ENCODE measurements around the gene ZFAND2A. TPM values are rescaled to one million over a fixed set of nuclear protein-coding genes. Genes with fewer than 3 reads are reported as not detected.
"Not testable (repeated sequence)": the region's sequence is repeated elsewhere in the genome, so short reads cannot be mapped to it uniquely, and the experiment has no call there.

The ZFAND2A gene, protein sequence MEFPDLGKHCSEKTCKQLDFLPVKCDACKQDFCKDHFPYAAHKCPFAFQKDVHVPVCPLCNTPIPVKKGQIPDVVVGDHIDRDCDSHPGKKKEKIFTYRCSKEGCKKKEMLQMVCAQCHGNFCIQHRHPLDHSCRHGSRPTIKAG
- 13.5 TPM for total RNA-seq

- ATAC-seq, result peak; percentile 99
Observed at GRCh38 chr7:1159891-1160669, at the start of gene ZFAND2A. TSS of gene ZFAND2A (minus strand) at chr7:1160196. CDS start at chr7:1158212, 1,984 bp downstream.

GRCh38 chr7:1209097-1209496 is 49.1 kb upstream of the ZFAND2A start:
- no peak for ATAC-seq

GRCh38 chr7:1205742-1206141 is 45.7 kb upstream of the ZFAND2A start:
- not testable (repeated sequence) for ATAC-seq

DNA sequence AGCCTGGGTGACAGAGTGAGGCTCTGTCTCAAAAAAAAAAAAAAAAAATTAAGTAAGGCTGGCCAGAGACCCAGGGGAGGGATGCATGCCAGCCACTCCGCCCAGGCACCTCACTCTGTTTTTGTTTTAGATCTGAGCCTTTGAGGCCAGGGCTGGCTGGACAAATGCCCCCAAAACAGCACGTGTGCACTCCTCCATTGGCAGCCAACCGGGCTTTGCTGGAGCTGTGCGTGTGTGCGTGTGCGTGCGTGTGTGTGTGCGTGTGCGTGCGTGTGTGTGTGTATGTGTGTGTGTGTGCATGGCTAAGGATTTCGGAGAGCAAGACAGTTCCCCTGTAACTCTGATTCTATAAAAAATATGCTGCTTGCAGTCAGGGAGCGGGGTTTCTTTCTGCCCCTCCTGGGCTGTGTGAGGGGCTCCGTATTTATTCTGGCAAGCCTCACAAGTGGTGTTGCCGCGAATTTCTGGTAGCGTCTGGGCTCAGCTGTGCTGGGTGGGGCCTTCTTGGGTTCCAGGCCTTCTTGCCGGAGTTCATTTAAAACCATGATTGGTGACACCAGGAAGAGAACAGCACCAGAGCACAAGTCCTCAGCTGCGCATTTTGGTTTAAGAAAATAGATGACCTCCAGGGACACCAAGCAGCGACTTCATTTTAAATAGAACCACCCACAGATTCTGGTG is 44.6 kb upstream of the ZFAND2A start:
- no peak for ATAC-seq

- not testable (repeated sequence) for ATAC-seq
Observed at GRCh38 chr7:1202914-1203313, 42.9 kb upstream of the ZFAND2A start.

GRCh38 chr7:1201916-1202315 is 41.9 kb upstream of the ZFAND2A start:
- ATAC-seq, result no peak

DNA sequence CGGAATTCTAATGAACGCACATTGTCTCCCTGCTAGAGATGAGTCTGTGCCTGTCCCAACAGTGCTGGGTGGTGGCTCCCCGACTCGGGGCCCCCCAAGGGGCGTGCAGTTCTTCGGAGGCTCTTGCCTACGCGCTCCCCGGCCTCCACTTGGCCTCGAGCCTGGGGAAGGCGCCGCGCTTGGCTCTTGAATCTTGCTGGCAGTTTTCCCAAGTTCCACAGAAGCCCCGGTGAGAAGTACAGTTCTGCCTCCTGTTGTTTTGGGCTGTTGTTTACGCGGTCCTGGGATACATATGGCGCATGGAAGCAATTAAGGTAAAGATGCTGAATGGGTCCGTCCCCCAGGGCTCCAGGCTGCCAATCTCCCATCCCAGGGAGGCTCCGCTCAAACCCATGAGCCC is 40.0 kb upstream of the ZFAND2A start:
- no peak for ATAC-seq

DNA sequence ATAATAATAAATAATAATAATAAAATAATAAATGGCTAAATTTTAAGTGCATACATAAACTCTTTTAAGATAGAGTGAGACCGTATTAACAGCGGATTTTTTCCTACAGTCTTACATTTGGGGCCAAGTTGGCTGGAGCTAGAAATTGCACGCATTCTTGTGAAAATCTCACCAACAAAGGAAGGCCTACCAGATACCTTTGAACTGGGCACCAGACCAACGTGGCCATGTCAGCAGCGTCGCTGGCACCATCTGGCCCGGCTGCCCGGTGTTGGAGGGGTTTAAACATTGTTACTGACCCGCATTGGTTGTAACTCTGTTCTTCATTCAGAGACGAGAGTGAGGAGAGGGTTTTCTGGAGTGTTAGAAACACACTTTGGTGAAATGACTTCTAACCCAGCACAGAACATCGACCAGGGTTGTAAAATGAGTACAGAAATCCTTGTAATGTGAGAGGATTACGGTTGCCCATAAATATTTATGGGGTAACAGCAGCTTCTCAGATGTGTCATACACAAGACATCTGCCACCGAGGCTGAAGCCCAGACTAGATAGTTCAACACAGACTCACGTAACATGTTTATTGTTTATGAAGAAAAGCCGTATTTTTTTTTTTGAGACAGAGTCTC is 38.1 kb upstream of the ZFAND2A start:
- ATAC-seq, result no peak

DNA sequence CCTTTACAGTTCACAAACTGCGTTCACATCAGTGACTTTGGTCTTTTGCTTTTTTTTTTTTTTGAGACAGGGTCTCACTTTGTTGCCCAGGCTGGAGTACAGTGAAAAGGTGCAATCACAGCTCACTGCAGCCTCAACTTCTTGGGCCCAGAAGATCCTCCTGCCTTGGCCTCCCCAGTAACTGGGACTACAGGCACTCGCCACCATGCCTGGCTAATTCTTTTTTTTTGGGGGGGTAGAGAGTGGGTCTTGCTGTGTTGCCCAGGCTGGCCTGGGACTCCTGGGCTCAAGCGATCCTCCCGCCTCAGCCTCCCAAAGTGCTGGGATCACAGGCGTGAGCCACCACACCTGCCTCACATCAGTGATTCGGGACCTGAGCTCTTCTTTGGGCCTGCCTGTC is 37.0 kb upstream of the ZFAND2A start:
- no peak for ATAC-seq

DNA sequence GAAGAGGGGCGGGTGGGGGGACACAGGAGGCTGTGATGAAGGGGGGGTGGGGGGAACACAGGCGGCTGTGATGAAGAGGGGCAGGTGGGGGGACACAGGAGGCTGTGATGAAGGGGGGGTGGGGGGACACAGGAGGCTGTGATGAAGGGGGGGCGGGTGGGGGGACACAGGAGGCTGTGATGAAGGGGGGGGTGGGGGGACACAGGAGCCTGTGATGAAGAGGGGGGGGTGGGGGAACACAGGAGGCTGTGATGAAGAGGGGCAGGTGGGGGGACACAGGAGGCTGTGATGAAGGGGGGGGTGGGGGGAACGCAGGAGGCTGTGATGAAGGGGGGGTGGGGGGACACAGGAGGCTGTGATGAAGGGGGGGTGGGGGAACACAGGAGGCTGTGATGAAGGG is 36.4 kb upstream of the ZFAND2A start:
- ATAC-seq, result not testable (repeated sequence)

- peak; percentile 83 for ATAC-seq
Observed at GRCh38 chr7:1193593-1194424, 33.8 kb upstream of the ZFAND2A start.

- peak; percentile 38 for ATAC-seq
Observed at GRCh38 chr7:1192171-1192676, 32.2 kb upstream of the ZFAND2A start.

DNA sequence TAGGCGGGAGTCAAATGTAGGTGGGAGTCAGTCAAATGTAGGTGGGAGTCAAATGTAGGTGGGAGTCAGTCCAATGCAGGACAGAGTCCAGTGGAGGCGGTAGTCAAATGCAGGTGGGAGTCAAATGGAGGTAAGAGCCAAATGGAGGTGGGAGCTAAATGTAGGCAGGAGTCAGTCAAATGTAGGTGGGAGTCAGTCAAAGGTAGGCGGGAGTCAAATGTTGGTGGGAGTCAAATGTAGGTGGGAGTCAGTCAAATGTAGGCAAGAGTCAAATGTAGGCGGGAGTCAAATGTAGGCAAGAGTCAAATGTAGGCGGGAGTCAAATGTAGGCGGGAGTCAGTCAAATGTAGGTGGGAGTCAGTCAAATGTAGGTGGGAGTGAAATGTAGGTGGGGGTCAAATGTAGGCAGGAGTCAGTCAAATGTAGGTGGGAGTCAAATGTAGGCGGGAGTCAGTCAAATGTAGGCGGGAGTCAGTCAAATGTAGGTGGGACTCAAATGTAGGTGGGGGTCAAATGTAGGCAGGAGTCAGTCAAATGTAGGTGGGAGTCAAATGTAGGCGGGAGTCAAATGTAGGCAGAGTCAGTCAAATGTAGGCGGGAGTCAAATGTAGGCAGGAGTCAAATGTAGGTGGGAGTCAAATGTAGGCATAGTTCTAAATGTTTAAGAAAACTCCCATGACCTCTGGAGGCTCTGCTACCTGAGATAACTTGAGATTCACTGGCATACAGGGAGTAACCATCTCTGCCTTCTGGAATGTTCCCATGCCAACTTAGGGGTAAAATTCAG is 30.2 kb upstream of the ZFAND2A start:
- ATAC-seq, result no peak

- ATAC-seq, result no peak
Observed at GRCh38 chr7:1188720-1189294, 28.8 kb upstream of the ZFAND2A start.

DNA sequence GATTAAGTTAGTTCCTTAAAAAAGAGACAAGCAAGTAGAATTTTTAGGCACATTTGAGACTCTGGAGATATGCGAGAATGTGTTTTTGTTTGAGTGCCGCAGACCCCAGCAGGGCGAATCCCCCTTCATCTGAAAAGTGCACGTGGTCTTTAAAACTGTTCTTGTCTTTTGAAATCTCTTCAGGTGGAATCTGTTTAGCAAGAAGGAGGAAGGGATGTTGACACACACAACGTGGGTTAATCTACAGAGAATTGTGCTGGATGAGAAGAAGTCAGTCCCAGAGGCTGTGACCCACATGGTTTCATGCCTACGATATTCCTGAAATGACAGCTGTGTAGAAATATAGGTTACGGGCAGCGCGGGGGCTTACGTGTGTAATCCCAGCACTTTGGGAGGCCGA is 27.1 kb upstream of the ZFAND2A start:
- no peak for ATAC-seq

GRCh38 chr7:1181640-1182039 is 21.6 kb upstream of the ZFAND2A start:
- ATAC-seq, result peak; percentile 6

- ATAC-seq, result no peak
Observed at GRCh38 chr7:1181031-1181430, 21.0 kb upstream of the ZFAND2A start.

GRCh38 chr7:1176891-1177373 is 16.9 kb upstream of the ZFAND2A start:
- ATAC-seq, result peak; percentile 51

DNA sequence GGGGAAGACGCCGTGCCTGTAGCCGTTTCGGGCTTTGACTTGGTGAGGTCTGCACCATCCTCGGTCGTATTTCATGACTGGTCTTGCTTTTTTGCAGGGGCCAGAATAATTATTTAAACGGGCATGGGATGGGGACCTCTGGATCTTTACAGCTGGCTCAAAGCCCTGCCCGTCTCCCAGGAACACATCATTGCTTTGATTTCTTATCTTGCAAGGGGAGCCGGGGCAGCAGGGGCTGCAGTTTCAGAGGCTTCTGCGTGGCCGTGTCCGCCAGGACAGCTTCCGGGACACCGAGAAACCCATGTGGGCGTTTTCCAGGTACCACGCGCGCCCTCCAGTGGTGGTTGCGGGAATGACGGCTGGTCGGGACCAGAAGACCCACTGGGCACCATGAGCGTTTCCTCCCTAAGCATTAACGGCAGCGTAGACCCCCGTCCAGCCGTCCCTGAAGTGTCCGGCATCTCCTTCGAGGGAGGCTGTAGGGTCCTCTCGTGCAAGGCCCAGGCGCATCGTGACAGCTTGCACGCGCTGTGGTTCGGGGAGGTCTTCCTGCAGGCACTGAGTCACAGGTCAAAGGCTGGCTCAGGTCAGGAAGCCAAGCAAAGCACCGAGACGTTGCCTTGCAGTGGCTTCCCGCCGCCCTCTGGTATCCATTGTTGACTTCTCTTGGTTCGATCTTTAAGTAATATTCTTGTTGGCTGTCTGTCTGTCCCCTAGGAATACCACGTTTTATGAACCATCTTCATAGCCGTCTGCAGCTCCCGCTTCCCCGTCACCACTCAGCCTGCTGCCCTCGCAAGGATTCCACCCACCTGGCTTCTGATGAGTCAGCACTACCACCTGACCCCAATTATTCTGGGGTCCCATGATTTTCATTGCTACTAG is 16.2 kb upstream of the ZFAND2A start:
- peak; percentile 78 for ATAC-seq

GRCh38 chr7:1175597-1175966 is 15.6 kb upstream of the ZFAND2A start:
- ATAC-seq, result no peak
